Naive thymus-derived CD8-positive, alpha-beta T cell (primary cell): ENCODE data around the gene GNG8. TPM values are rescaled to one million over a fixed set of nuclear protein-coding genes. Genes with fewer than 3 reads are reported as not detected.

Experiments used
- ATAC-seq, 2 donors: fragments of 150-1000 bp; cut with Tn5 transposase in 1 of 2; sonication (Bioruptor Pico), chemical (Tn5 transposase) in 1 of 2; 1 replicate in 1 of 2; 2 replicates in 1 of 2; pipeline ENCODE4 v1.10.0; 2021; ENCODE audit warnings: mild to moderate bottlenecking in 2 of 2, moderate library complexity in 2 of 2
- POLR2A ChIA-PET: fragments of 350-600 bp; sonication (Branson Sonifier 250); formaldehyde crosslinking; loops from one replicate; lab custom pipeline; 2021; ENCODE audit warnings: antibody characterized with exemption; lab: Charles Lee
- DNase-seq, 10 donors: peaks; one replicate each; pipeline versions ENCODE4 v3.0.0 to v3.0.0-alpha.2; 2020 to 2022
- H3K27ac Mint-ChIP-seq, 10 donors: one replicate each; pipeline ENCODE4 v1.8.0; 2020 to 2022; ENCODE audit warnings: mild to moderate bottlenecking in 10 of 10, mixed read lengths in 10 of 10, moderate library complexity in 4 of 10, inconsistent platforms in 1 of 10
- H3K27me3 Mint-ChIP-seq, 5 donors: one replicate each; pipeline ENCODE4 v1.8.0; 2021 to 2022; ENCODE audit warnings: mixed read lengths in 5 of 5
- H3K36me3 Mint-ChIP-seq, 3 donors: one replicate each; pipeline ENCODE4 v1.8.0; 2020 to 2022; ENCODE audit warnings: mixed read lengths in 3 of 3, mild to moderate bottlenecking in 2 of 3, inconsistent platforms in 1 of 3
- H3K4me1 Mint-ChIP-seq, 4 donors: one replicate each; pipeline ENCODE4 v1.8.0; 2021 to 2022; ENCODE audit warnings: mixed read lengths in 4 of 4
- H3K4me3 Mint-ChIP-seq, 10 donors: one replicate each; pipeline ENCODE4 v1.8.0; 2020 to 2022; ENCODE audit warnings: mild to moderate bottlenecking in 10 of 10, mixed read lengths in 10 of 10, moderate library complexity in 6 of 10, inconsistent platforms in 1 of 10
- H3K9me3 Mint-ChIP-seq, 9 donors: one replicate each; pipeline ENCODE4 v1.8.0; 2020 to 2022; ENCODE audit warnings: mixed read lengths in 9 of 9, mild to moderate bottlenecking in 3 of 9, inconsistent platforms in 1 of 9, moderate library complexity in 1 of 9
- polyA plus RNA-seq, 3 donors: library from polyadenylated mRNA; unstranded; fragments of 300-500 nt; fragmentation: Illumina TruSeq; gene quantifications; one replicate each; pipeline ENCODE4 v1.2.3, GENCODE V29; 2021
- total RNA-seq, 8 experiments: library from RNA in 2 of 8; stranded (reverse) in 2 of 8; gene quantifications; one replicate each; pipeline ENCODE4 v1.2.3 and lab custom pipeline; 2021 to 2026

The GNG8 gene
- total and polyA plus RNA-seq, 5 experiments from 2014 or later, result not detected

GRCh38 chr19:46614114-46614722 lies 21.8 kb downstream of the GNG8 start:
- DNase-seq (peak; percentile 64 to 88 (median 79)), ATAC-seq (peak; percentile 47 to 49)
- POLR2A ChIA-PET, result interaction anchor here (0.6 to 1.8 kb wide), 5 partner anchors 13 to 49 kb away, joined by 3 to 6 read pairs (median 3); partner anchors contain the start of gene CALM3
- Mint-ChIP-seq H3K27ac (peak overlapping the region; percentile 80 to 92 (median 86)), H3K9me3 (no peaks in the 10 kb centered on the region), H3K36me3 (peaks cover 0 to 16% (median 3%) of the 10 kb centered on the region in 3 donors), H3K4me1 (peaks cover 36 to 81% (median 76%) of the 10 kb centered on the region in 4 donors), H3K4me3 (peak overlapping the region in 9 of 10 donors; percentile 8 to 76 (median 61)), H3K27me3 (no peaks in the 10 kb centered on the region)

- H3K4me1 Mint-ChIP-seq, result peaks cover 37 to 80% (median 72%) of the 10 kb centered on the region in 4 donors
- peak overlapping the region in 4 of 10 donors; percentile 52 to 75 (median 62) for H3K4me3 Mint-ChIP-seq
- POLR2A ChIA-PET, result interaction anchor here (0.6 to 4.5 kb wide), 3 partner anchors 13 to 50 kb away, joined by 3 to 145 read pairs (median 3); partner anchors contain the start of gene CALM3
- peaks cover 0 to 23% (median 6%) of the 10 kb centered on the region in 3 donors for H3K36me3 Mint-ChIP-seq
- ATAC-seq (no peak), DNase-seq (peak in 1 of 10 donors; percentile 38)
- no peaks in the 10 kb centered on the region for H3K27me3 Mint-ChIP-seq
- H3K9me3 Mint-ChIP-seq, result no peaks in the 10 kb centered on the region
- H3K27ac Mint-ChIP-seq, result peak overlapping the region in 9 of 10 donors; percentile 80 to 92 (median 87)
Measured at GRCh38 chr19:46613525-46613924, 22.5 kb downstream of the GNG8 start.

- peaks cover 37 to 79% (median 68%) of the 10 kb centered on the region in 4 donors for H3K4me1 Mint-ChIP-seq
- ATAC-seq, result peak; percentile 26 to 43
- H3K27ac Mint-ChIP-seq, result peak overlapping the region; percentile 89 to 97 (median 94)
- peak in 1 of 10 donors; percentile 31 for DNase-seq
- POLR2A ChIA-PET, result interaction anchor here (0.6 to 4.5 kb wide), 15 partner anchors 9 to 1586 kb away, joined by 3 to 145 read pairs (median 7); partner anchors contain the start of genes CALM3, DACT3, GNG8 and PTGIR
- peak overlapping the region; percentile 60 to 84 (median 76) for H3K4me3 Mint-ChIP-seq
- H3K27me3 Mint-ChIP-seq, result no peaks in the 10 kb centered on the region
- no peaks in the 10 kb centered on the region for H3K9me3 Mint-ChIP-seq
- H3K36me3 Mint-ChIP-seq, result peaks cover 0 to 39% (median 12%) of the 10 kb centered on the region in 3 donors
Measured at GRCh38 chr19:46611776-46612175, 24.2 kb downstream of the GNG8 start.

GRCh38 chr19:46610851-46611770 lies 24.9 kb downstream of the GNG8 start:
- DNase-seq, result peak in 6 of 10 donors; percentile 30 to 56 (median 49)
- Mint-ChIP-seq H3K27me3 (no peaks in the 10 kb centered on the region), H3K4me3 (peak overlapping the region; percentile 60 to 84 (median 76)), H3K4me1 (peaks cover 37 to 77% (median 66%) of the 10 kb centered on the region in 4 donors), H3K27ac (peak overlapping the region; percentile 89 to 97 (median 94)), H3K9me3 (no peaks in the 10 kb centered on the region), H3K36me3 (peaks cover 0 to 46% (median 12%) of the 10 kb centered on the region in 3 donors)
- peak; percentile 56 to 64 for ATAC-seq
- POLR2A ChIA-PET, result interaction anchor here (0.6 to 4.5 kb wide), 14 partner anchors 10 to 117 kb away, joined by 3 to 145 read pairs (median 7); partner anchors contain the start of genes CALM3, DACT3, GNG8 and PTGIR

GRCh38 chr19:46610413-46610775 lies 25.6 kb downstream of the GNG8 start:
- DNase-seq, result no peak
- POLR2A ChIA-PET, result interaction anchor here (0.6 to 4.5 kb wide), 5 partner anchors 10 to 166 kb away, joined by 3 to 145 read pairs (median 12); partner anchors contain the start of genes CALM3 and DACT3
- Mint-ChIP-seq H3K27me3 (no peaks in the 10 kb centered on the region), H3K27ac (peak overlapping the region; percentile 89 to 97 (median 94)), H3K4me1 (peaks cover 37 to 76% (median 65%) of the 10 kb centered on the region in 4 donors), H3K36me3 (peaks cover 0 to 53% (median 12%) of the 10 kb centered on the region in 3 donors), H3K9me3 (no peaks in the 10 kb centered on the region), H3K4me3 (peak overlapping the region in 7 of 10 donors; percentile 52 to 84 (median 77))
- no peak for ATAC-seq

- ATAC-seq, result no peak
- DNase-seq, result no peak
- Mint-ChIP-seq H3K27ac (peak overlapping the region in 8 of 10 donors; percentile 19 to 94 (median 76)), H3K4me1 (peaks cover 37 to 83% (median 63%) of the 10 kb centered on the region in 4 donors), H3K4me3 (peak overlapping the region in 3 of 10 donors; percentile 6 to 47 (median 14)), H3K27me3 (no peaks in the 10 kb centered on the region), H3K36me3 (peaks cover 0 to 55% (median 12%) of the 10 kb centered on the region in 3 donors), H3K9me3 (no peaks in the 10 kb centered on the region)
- POLR2A ChIA-PET, result interaction anchor here (0.6 to 4.5 kb wide), 5 partner anchors 9 to 165 kb away, joined by 3 to 145 read pairs (median 9); partner anchors contain the start of genes CALM3 and DACT3
Measured at GRCh38 chr19:46609511-46610412, 26.2 kb downstream of the GNG8 start.

GRCh38 chr19:46608581-46609345 lies 27.2 kb downstream of the GNG8 start:
- ATAC-seq (no peak), DNase-seq (no peak)
- Mint-ChIP-seq H3K27ac (peak overlapping the region in 8 of 10 donors; percentile 14 to 88 (median 74)), H3K9me3 (no peaks in the 10 kb centered on the region), H3K36me3 (peaks cover 0 to 55% (median 12%) of the 10 kb centered on the region in 3 donors), H3K4me1 (peaks cover 34 to 81% (median 59%) of the 10 kb centered on the region in 4 donors), H3K27me3 (no peaks in the 10 kb centered on the region), H3K4me3 (peak overlapping the region in 2 of 10 donors; percentile 5 to 10)
- POLR2A ChIA-PET, result interaction anchor here (1.0 to 4.5 kb wide), 2 partner anchors 8 to 23 kb away, joined by 3 to 145 read pairs; partner anchors contain the start of gene CALM3

GRCh38 chr19:46608178-46608577 lies 27.8 kb downstream of the GNG8 start:
- Mint-ChIP-seq H3K27me3 (no peaks in the 10 kb centered on the region), H3K36me3 (peaks cover 0 to 55% (median 12%) of the 10 kb centered on the region in 3 donors), H3K4me3 (peak overlapping the region in 2 of 10 donors; percentile 24 to 43), H3K27ac (peak overlapping the region in 5 of 10 donors; percentile 27 to 78 (median 59)), H3K9me3 (no peaks in the 10 kb centered on the region), H3K4me1 (peaks cover 34 to 82% (median 59%) of the 10 kb centered on the region in 4 donors)
- ATAC-seq (no peak), DNase-seq (no peak)
- POLR2A ChIA-PET, result interaction anchor here (1.0 kb wide), 1 partner anchor 23 kb away, joined by 3 read pairs; no protein-coding TSS in a partner anchor

- no peak for DNase-seq
- Mint-ChIP-seq H3K4me3 (no peak overlapping the region), H3K27me3 (no peaks in the 10 kb centered on the region), H3K4me1 (peaks cover 35 to 83% (median 61%) of the 10 kb centered on the region in 4 donors), H3K36me3 (peaks cover 0 to 55% (median 12%) of the 10 kb centered on the region in 3 donors), H3K9me3 (no peaks in the 10 kb centered on the region), H3K27ac (peak overlapping the region in 6 of 10 donors; percentile 14 to 76 (median 63))
- no peak for ATAC-seq
- POLR2A ChIA-PET, result interaction anchor here (1.0 to 2.7 kb wide), 2 partner anchors 10 to 24 kb away, joined by 3 to 14 read pairs; no protein-coding TSS in a partner anchor
Measured at GRCh38 chr19:46607448-46607841, 28.6 kb downstream of the GNG8 start.
